IMR-90 (cell line): ENCODE measurements around the gene KRT16.

Experiments used
- BHLHE40 ChIP-seq: fragments of 150-350 bp; IDR thresholded peaks from 2 replicates; pipeline ENCODE4 v1.6.1; 2016; ENCODE audit warnings: mild to moderate bottlenecking, low read depth, low read length
- POLR2A ChIP-seq: IDR thresholded peaks from 2 replicates; pipeline ENCODE4 v1.6.1; 2012; ENCODE audit warnings: mild to moderate bottlenecking, low read depth, low read length
- RFX5 ChIP-seq: IDR thresholded peaks from 2 replicates; pipeline ENCODE4 v1.8.0; 2012; ENCODE audit warnings: low read depth, mild to moderate bottlenecking, low read length, moderate library complexity
- TF ChIP-seq, protein P1 (sequence below): conservative IDR thresholded peaks from 2 replicates; pipeline ENCODE4 v1.5.1; 2012; ENCODE audit warnings: mild to moderate bottlenecking, low read depth, low read length, improper control_type of control experiment

DNA sequence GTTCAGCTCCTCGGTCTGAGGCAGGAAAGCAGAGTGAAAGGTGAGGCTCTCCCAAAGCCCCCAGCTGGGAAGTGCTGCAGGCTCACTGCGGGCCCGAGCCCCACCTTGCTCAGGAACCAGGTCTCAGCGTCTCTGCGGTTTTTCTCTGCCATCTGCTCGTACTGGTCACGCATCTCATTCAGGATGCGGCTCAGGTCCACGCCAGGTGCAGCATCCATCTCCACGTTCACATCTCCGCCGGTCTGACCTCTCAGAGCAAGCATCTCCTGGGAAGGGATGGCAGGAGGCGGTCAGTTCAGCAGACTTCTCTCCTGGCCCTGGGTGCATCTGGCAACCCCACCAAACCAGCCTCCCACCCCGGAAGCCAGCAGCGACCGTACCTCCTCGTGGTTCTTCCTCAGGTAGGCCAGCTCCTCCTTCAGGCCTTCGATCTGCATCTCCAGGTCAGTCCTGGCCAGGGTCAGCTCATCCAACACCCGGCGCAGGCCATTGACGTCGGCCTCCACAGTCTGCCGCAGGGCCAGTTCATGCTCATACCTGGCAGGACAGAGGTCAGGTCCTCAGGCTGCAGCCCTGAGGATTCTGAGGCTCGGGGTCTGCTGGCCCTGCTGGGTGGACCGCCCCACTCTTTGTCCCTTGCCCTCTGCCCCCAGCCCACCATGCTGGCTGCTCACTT, 1.5 kb downstream of the KRT16 start:
- no peak for TF ChIP-seq POLR2A
- TF ChIP-seq BHLHE40: no peak
- TF ChIP-seq, protein P1, sequence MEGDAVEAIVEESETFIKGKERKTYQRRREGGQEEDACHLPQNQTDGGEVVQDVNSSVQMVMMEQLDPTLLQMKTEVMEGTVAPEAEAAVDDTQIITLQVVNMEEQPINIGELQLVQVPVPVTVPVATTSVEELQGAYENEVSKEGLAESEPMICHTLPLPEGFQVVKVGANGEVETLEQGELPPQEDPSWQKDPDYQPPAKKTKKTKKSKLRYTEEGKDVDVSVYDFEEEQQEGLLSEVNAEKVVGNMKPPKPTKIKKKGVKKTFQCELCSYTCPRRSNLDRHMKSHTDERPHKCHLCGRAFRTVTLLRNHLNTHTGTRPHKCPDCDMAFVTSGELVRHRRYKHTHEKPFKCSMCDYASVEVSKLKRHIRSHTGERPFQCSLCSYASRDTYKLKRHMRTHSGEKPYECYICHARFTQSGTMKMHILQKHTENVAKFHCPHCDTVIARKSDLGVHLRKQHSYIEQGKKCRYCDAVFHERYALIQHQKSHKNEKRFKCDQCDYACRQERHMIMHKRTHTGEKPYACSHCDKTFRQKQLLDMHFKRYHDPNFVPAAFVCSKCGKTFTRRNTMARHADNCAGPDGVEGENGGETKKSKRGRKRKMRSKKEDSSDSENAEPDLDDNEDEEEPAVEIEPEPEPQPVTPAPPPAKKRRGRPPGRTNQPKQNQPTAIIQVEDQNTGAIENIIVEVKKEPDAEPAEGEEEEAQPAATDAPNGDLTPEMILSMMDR: no peak
- TF ChIP-seq RFX5: no peak
